ENCODE measurements around the gene IHH.

DNA sequence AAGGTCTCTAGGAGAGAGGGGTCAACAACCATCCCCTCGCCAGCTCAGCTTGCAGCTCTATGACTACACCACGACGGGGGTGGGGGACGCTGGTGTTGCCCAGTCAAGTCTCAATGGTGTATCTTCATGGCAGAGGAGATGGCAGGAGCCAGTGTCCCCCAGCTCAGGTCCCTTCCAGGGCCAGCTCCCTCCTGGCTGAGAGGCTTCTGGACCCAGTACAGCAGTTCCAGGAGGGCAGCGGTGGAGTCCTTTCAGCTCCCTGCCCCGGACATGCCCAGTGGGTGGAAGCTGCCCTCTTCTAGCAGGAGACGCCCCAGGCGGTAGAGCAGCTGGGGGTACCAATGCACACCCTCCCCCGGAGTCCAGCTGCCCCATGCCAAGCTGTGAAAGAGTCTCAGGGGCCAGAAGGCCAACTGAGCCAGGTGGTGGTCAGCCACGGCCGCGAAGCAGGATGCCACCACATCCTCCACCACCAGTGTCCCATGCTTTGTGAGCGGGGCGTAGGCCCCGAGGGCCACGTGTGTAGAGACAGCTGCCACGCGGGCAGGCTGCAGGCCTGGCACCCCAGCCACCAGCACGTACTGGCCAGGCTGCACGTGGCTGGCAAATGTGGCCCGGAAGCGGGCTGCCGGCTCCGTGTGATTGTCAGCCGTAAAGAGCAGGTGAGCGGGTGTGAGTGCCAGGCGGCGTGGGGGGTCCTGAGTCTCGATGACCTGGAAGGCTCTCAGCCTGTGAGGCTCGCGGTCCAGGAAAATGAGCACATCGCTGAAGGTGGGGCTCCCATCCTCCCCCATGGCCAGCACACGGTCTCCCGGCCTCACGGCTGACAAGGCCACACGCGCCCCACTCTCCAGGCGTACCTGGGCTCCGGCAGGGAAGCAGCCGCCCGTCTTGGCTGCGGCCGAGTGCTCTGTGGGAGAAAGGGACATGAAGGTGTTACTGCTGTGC, 5.5 kb downstream of the IHH start:
- TF ChIP-seq CTCF (conservative IDR thresholded peaks at IDR 0.05; ENCODE audit: low read depth, low read length) = no peak
- no peak for TF ChIP-seq EZH2 (IDR thresholded peaks at IDR 0.05; ENCODE audit: borderline replicate concordance, low read depth, low read length, poor library complexity, severe bottlenecking)

All from A673 (cell line).